ENCODE results near the gene ANKRD6.
A peak's percentile ranks its signal among the peaks of the same experiment; 100 is the strongest.

Gene ANKRD6

DNA sequence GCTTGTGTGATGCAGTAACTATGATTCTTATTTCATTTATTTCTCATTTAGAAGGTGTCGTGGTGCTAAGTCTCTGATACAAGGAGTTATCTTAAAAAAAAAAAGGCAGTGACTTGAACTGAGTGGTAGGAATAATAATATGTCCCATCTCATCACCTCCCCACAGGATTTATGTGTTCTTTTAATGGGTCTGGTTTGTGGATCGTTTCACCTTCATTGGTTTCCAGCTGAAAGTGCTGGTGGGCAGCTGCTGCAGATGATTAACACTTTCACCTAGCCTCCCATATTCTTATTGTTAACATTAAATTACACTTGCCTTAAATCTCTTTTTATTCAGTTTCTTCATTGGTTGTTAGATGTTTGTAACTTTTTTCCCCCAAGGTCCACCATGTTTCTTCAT is 68.8 kb downstream of the ANKRD6 start:
- H2BK12ac ChIP-seq (ENCODE audit: low read length): no peak overlapping the region
- H2AFZ ChIP-seq (ENCODE audit: low read length): no peak overlapping the region
- DNase-seq (ENCODE audit: low spot score): no peak
- no peak overlapping the region for H3K4ac ChIP-seq (ENCODE audit: low read length)
- H3K79me1 ChIP-seq (ENCODE audit: low read depth, low read length): no peaks in the 10 kb centered on the region
- H3K9ac ChIP-seq (ENCODE audit: low read depth, low read length, poor library complexity): no peak overlapping the region
- H3K9me3 ChIP-seq (replicated peaks in 1 of 2; ENCODE audit: control insufficient read depth in 2 of 2, insufficient read depth in 1 of 2, low read depth in 1 of 2, low read length in 2 of 2): peaks cover 0 to 2% of the 10 kb centered on the region in 2 donors
- H3K23ac ChIP-seq (ENCODE audit: low read depth, low read length, poor library complexity): no peak overlapping the region
- H3K4me1 ChIP-seq (ENCODE audit: control insufficient read depth in 2 of 2, insufficient read depth in 1 of 2, low read depth in 1 of 2, low read length in 2 of 2): peaks cover 20 to 24% of the 10 kb centered on the region in 2 donors
- H2AK5ac ChIP-seq (ENCODE audit: low read depth, low read length): no peak overlapping the region
- no peak overlapping the region for H2BK5ac ChIP-seq (ENCODE audit: low read length)
- no peaks in the 10 kb centered on the region for H3K36me3 ChIP-seq (replicated peaks in 1 of 2; ENCODE audit: control insufficient read depth in 2 of 2, insufficient read depth in 2 of 2, low read length in 2 of 2)
- no peak overlapping the region for H2BK120ac ChIP-seq (ENCODE audit: low read depth, low read length)
- no peak overlapping the region for H3K4me2 ChIP-seq (ENCODE audit: insufficient read depth, low read length, poor library complexity, severe bottlenecking)
- WGBS, 2 donors (ENCODE audit: extremely low coverage in 2 of 2, insufficient read length in 2 of 2, insufficient replicate concordance in 1 of 2): no CpG with 5 or more reads among the region's 2 CpGs
- H3K18ac ChIP-seq (ENCODE audit: low read length): no peak overlapping the region
- H4K8ac ChIP-seq (ENCODE audit: low read depth, low read length): no peak overlapping the region
- H3K14ac ChIP-seq (ENCODE audit: low read length): no peak overlapping the region
- peak overlapping the region; percentile 71 for H3K27ac ChIP-seq (replicated peaks; ENCODE audit: low read length)
- H2BK15ac ChIP-seq (ENCODE audit: low read length): no peak overlapping the region
- H4K91ac ChIP-seq (ENCODE audit: low read depth, low read length, poor library complexity): no peak overlapping the region
- no peaks in the 10 kb centered on the region for H3K27me3 ChIP-seq (ENCODE audit: control insufficient read depth in 3 of 3, insufficient read depth in 3 of 3, low read depth in 1 of 3, low read length in 3 of 3)
- no peak overlapping the region for H3K4me3 ChIP-seq (ENCODE audit: low read length in 2 of 2)

DNA sequence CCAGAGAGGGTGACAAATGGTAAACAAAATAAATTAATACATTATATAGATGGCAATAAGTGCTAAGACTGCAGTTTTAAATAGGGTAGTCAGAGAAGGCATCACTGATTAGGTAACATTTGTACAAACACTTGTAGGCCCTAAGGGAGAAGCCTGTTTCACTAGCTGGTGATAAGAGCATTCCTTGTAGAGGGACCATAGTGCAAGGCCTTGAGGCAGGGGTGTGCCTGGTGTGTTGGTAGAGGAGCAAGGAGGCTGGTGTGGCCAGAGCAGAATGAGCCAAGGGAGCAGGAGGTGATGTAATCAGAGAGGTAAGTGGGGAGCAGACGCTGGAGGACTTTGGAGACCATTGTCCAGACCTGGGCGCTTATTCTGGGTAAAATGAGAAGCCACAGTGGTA is 70.7 kb downstream of the ANKRD6 start:
- H3K18ac ChIP-seq (ENCODE audit: low read length): peak overlapping the region; percentile 38
- no peak overlapping the region for H3K9ac ChIP-seq (ENCODE audit: low read depth, low read length, poor library complexity)
- no peak overlapping the region for H2BK15ac ChIP-seq (ENCODE audit: low read length)
- no peak overlapping the region for H2BK5ac ChIP-seq (ENCODE audit: low read length)
- no peak overlapping the region for H3K4me3 ChIP-seq (ENCODE audit: low read length in 2 of 2)
- H2BK12ac ChIP-seq (ENCODE audit: low read length): no peak overlapping the region
- H4K8ac ChIP-seq (ENCODE audit: low read depth, low read length): no peak overlapping the region
- H4K91ac ChIP-seq (ENCODE audit: low read depth, low read length, poor library complexity): no peak overlapping the region
- no peak overlapping the region for H2AFZ ChIP-seq (ENCODE audit: low read length)
- peaks cover 24% of the 10 kb centered on the region in 2 donors for H3K4me1 ChIP-seq (ENCODE audit: control insufficient read depth in 2 of 2, insufficient read depth in 1 of 2, low read depth in 1 of 2, low read length in 2 of 2)
- no peak overlapping the region for H2BK120ac ChIP-seq (ENCODE audit: low read depth, low read length)
- H3K27ac ChIP-seq (replicated peaks; ENCODE audit: low read length): no peak overlapping the region
- H3K36me3 ChIP-seq (replicated peaks in 1 of 2; ENCODE audit: control insufficient read depth in 2 of 2, insufficient read depth in 2 of 2, low read length in 2 of 2): no peaks in the 10 kb centered on the region
- H3K4me2 ChIP-seq (ENCODE audit: insufficient read depth, low read length, poor library complexity, severe bottlenecking): no peak overlapping the region
- H3K14ac ChIP-seq (ENCODE audit: low read length): no peak overlapping the region
- H3K79me1 ChIP-seq (ENCODE audit: low read depth, low read length): no peaks in the 10 kb centered on the region
- DNase-seq (ENCODE audit: low spot score): no peak
- H3K9me3 ChIP-seq (replicated peaks in 1 of 2; ENCODE audit: control insufficient read depth in 2 of 2, insufficient read depth in 1 of 2, low read depth in 1 of 2, low read length in 2 of 2): peaks cover 0 to 2% of the 10 kb centered on the region in 2 donors
- H3K4ac ChIP-seq (ENCODE audit: low read length): no peak overlapping the region
- no peak overlapping the region for H3K23ac ChIP-seq (ENCODE audit: low read depth, low read length, poor library complexity)
- no peaks in the 10 kb centered on the region for H3K27me3 ChIP-seq (ENCODE audit: control insufficient read depth in 3 of 3, insufficient read depth in 3 of 3, low read depth in 1 of 3, low read length in 3 of 3)
- WGBS, 2 donors (ENCODE audit: extremely low coverage in 2 of 2, insufficient read length in 2 of 2, insufficient replicate concordance in 1 of 2): no CpG with 5 or more reads among the region's 2 CpGs
- no peak overlapping the region for H2AK5ac ChIP-seq (ENCODE audit: low read depth, low read length)

- Histone ChIP-seq H3K27ac (replicated peaks; ENCODE audit: low read length) (no peak overlapping the region), H2AK5ac (ENCODE audit: low read depth, low read length) (no peak overlapping the region), H3K9ac (ENCODE audit: low read depth, low read length, poor library complexity) (no peak overlapping the region), H3K4me1 (ENCODE audit: control insufficient read depth in 2 of 2, insufficient read depth in 1 of 2, low read depth in 1 of 2, low read length in 2 of 2) (peaks cover 18 to 25% of the 10 kb centered on the region in 2 donors), H2AFZ (ENCODE audit: low read length) (no peak overlapping the region), H4K91ac (ENCODE audit: low read depth, low read length, poor library complexity) (no peak overlapping the region), H3K9me3 (replicated peaks in 1 of 2; ENCODE audit: control insufficient read depth in 2 of 2, insufficient read depth in 1 of 2, low read depth in 1 of 2, low read length in 2 of 2) (no peaks in the 10 kb centered on the region), H3K23ac (ENCODE audit: low read depth, low read length, poor library complexity) (no peak overlapping the region), H2BK120ac (ENCODE audit: low read depth, low read length) (no peak overlapping the region), H3K27me3 (ENCODE audit: control insufficient read depth in 3 of 3, insufficient read depth in 3 of 3, low read depth in 1 of 3, low read length in 3 of 3) (no peaks in the 10 kb centered on the region), H3K4me2 (ENCODE audit: insufficient read depth, low read length, poor library complexity, severe bottlenecking) (no peak overlapping the region), H2BK15ac (ENCODE audit: low read length) (no peak overlapping the region), H3K79me1 (ENCODE audit: low read depth, low read length) (peaks cover 3% of the 10 kb centered on the region), H2BK12ac (ENCODE audit: low read length) (no peak overlapping the region), H2BK5ac (ENCODE audit: low read length) (no peak overlapping the region), H3K14ac (ENCODE audit: low read length) (no peak overlapping the region), H3K4ac (ENCODE audit: low read length) (no peak overlapping the region), H3K36me3 (replicated peaks in 1 of 2; ENCODE audit: control insufficient read depth in 2 of 2, insufficient read depth in 2 of 2, low read length in 2 of 2) (no peaks in the 10 kb centered on the region), H3K4me3 (ENCODE audit: low read length in 2 of 2) (no peak overlapping the region), H3K18ac (ENCODE audit: low read length) (no peak overlapping the region), H4K8ac (ENCODE audit: low read depth, low read length) (no peak overlapping the region)
- no peak for DNase-seq (ENCODE audit: low spot score)
- WGBS, 2 donors (ENCODE audit: extremely low coverage in 2 of 2, insufficient read length in 2 of 2, insufficient replicate concordance in 1 of 2): no CpG with 5 or more reads among the region's 4 CpGs
Observed at GRCh38 chr6:89505847-89506246, 72.9 kb downstream of the ANKRD6 start.

DNA sequence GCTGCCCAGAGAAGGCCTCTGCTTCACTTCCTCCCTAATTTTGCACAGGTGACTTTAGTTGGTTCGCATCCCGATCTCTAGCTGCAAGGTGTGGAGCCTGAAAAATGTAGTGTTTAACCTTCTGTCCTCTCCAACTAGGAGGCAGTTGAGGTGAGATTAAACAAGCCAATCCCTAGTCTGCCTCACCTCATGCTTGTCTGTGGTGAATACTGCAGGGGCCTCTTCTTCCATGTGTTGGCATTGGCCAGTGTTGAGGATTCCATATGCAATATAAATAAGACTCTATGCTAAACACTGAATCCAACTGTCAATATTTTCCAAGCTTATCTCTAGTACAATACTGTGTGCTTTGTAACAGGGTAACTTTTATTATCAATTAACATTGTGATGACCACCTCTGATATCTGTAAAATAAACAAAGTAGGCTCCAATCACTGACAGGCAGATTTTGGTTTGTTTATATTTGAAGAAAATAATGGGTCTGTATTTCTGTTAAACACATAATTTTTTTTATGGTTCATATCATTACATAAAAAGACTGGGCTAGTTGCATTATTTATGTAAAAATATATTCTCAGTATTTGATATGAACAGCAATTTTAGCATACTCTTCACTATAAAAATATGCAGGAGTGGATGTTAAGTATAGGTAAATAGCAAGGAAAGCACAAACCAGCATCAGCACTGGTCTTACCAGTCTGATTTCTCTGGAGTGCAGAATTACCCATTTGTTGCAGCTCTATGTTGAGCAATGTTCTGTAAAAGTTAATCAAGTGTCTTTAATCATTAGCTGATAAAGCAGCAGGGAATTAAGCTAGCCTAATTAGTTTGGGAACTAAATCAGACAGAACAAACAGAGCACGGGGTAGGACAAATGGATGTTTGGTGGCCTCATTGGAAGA is 74.0 kb downstream of the ANKRD6 start:
- no peak overlapping the region for H2AK5ac ChIP-seq (ENCODE audit: low read depth, low read length)
- no peak overlapping the region for H3K4me2 ChIP-seq (ENCODE audit: insufficient read depth, low read length, poor library complexity, severe bottlenecking)
- WGBS, 2 donors (ENCODE audit: extremely low coverage in 2 of 2, insufficient read length in 2 of 2, insufficient replicate concordance in 1 of 2): no CpG with 5 or more reads among the region's 3 CpGs
- H3K18ac ChIP-seq (ENCODE audit: low read length): no peak overlapping the region
- H3K9me3 ChIP-seq (replicated peaks in 1 of 2; ENCODE audit: control insufficient read depth in 2 of 2, insufficient read depth in 1 of 2, low read depth in 1 of 2, low read length in 2 of 2): no peaks in the 10 kb centered on the region
- no peak overlapping the region for H3K23ac ChIP-seq (ENCODE audit: low read depth, low read length, poor library complexity)
- H3K4me1 ChIP-seq (ENCODE audit: control insufficient read depth in 2 of 2, insufficient read depth in 1 of 2, low read depth in 1 of 2, low read length in 2 of 2): peaks cover 8 to 24% of the 10 kb centered on the region in 2 donors
- no peak overlapping the region for H3K14ac ChIP-seq (ENCODE audit: low read length)
- no peak overlapping the region for H3K4me3 ChIP-seq (ENCODE audit: low read length in 2 of 2)
- H2AFZ ChIP-seq (ENCODE audit: low read length): no peak overlapping the region
- H4K91ac ChIP-seq (ENCODE audit: low read depth, low read length, poor library complexity): no peak overlapping the region
- no peak overlapping the region for H2BK15ac ChIP-seq (ENCODE audit: low read length)
- no peak overlapping the region for H3K27ac ChIP-seq (replicated peaks; ENCODE audit: low read length)
- H3K27me3 ChIP-seq (ENCODE audit: control insufficient read depth in 3 of 3, insufficient read depth in 3 of 3, low read depth in 1 of 3, low read length in 3 of 3): no peaks in the 10 kb centered on the region
- no peak overlapping the region for H4K8ac ChIP-seq (ENCODE audit: low read depth, low read length)
- H2BK120ac ChIP-seq (ENCODE audit: low read depth, low read length): no peak overlapping the region
- H3K36me3 ChIP-seq (replicated peaks in 1 of 2; ENCODE audit: control insufficient read depth in 2 of 2, insufficient read depth in 2 of 2, low read length in 2 of 2): peaks cover 0 to 4% of the 10 kb centered on the region in 2 donors
- H3K9ac ChIP-seq (ENCODE audit: low read depth, low read length, poor library complexity): no peak overlapping the region
- H2BK5ac ChIP-seq (ENCODE audit: low read length): no peak overlapping the region
- DNase-seq (ENCODE audit: low spot score): no peak
- no peak overlapping the region for H3K4ac ChIP-seq (ENCODE audit: low read length)
- H2BK12ac ChIP-seq (ENCODE audit: low read length): no peak overlapping the region
- peaks cover 3% of the 10 kb centered on the region for H3K79me1 ChIP-seq (ENCODE audit: low read depth, low read length)
